Activated naive CD4-positive, alpha-beta T cell (primary cell): ENCODE data around the gene IPO4.
A peak's percentile ranks its signal among the peaks of the same experiment; 100 is the strongest.
"Not testable (repeated sequence)": the region's sequence is repeated elsewhere in the genome, so short reads cannot be mapped to it uniquely, and the experiment has no call there.

ENCODE experiments used
- DNase-seq, 4 experiments: peaks; one replicate each; lab custom pipeline; 2025; lab: John Stamatoyannopoulos, UW

The IPO4 gene

DNA sequence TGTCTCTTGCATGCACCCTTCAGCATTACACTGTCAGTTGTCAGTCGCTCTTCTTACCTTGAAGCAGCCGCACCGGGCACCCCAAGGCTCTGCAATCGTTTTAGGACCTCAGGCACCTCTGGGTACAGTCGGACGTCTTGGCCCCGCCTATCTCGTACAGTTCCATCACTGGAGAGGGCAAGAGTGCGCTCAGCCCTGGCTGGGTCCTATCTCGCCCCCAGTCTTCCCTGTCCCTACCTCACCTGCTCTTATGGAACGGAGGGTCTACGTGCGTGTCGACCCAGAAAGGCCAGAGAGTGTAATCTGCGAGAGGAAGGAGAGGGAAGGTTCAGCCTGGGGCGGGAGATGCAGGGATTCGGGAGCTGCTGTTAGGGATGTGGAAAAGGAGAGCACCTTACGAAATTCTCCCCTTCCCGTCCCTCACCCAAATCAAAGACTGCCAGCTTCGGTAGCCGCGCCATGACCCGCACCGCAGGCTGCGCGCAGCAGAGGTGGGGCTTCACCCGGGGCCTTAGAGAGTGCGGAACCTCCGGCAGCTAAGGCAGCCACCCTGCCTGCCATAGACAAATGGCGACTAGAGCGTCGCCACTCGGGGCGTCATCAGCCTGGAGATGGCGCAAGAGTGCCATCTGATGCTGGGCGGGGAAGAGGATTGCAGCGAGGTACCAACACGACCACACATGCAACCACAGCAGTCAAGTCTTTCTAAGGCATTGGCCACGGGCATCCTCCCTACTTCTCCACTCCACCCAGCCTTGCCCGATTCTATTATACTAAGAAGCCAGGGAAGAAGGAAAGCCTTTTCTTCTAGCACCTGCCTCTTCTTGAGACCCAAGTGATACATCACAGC lies 27.1 kb upstream of the IPO4 start, which contains the start of gene MDP1:
Gene MDP1 (minus strand): TSS at position 572 of the 850 bp plus-strand sequence. CDS start 111 bp downstream, at position 461.
- DNase-seq, result peak; percentile 52 to 82 (median 66)

DNA sequence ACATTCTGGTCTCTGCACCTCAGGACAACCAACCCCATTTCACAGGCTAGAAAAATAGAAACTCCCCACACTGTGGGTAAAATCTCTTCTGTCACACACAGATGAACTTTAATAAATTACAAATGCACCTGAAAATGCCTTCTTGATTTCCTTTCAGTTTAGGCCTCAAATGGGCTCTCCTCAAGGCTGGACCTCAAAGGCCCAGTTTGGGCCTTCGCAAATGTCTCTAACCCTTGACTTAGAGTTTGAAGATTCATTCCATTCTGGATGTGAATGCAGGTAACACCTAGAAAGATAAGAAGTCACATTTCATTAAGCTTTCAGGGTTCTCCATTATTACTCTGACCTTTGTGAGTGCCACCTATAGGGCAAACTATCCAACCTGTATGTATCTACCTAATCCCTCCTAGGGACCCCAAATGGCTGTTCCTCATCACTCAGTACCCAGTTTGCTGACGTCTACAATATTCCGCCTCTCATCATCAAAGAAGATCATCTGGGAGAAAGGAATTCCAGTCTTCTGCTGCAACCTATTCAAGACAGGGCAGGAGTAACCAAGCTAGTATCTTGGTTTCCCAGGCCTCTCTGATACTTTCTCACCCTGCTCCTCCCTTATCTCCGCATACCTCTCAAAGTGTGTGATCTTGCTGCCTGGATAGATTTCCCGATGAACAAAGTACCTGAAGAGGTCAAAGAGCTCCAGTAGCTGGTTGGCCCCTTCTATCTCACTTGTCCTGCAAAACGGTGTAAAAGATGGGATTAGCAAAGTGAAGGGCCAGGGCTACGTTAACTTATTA lies 25.4 kb upstream of the IPO4 start:
- no peak for DNase-seq

DNA sequence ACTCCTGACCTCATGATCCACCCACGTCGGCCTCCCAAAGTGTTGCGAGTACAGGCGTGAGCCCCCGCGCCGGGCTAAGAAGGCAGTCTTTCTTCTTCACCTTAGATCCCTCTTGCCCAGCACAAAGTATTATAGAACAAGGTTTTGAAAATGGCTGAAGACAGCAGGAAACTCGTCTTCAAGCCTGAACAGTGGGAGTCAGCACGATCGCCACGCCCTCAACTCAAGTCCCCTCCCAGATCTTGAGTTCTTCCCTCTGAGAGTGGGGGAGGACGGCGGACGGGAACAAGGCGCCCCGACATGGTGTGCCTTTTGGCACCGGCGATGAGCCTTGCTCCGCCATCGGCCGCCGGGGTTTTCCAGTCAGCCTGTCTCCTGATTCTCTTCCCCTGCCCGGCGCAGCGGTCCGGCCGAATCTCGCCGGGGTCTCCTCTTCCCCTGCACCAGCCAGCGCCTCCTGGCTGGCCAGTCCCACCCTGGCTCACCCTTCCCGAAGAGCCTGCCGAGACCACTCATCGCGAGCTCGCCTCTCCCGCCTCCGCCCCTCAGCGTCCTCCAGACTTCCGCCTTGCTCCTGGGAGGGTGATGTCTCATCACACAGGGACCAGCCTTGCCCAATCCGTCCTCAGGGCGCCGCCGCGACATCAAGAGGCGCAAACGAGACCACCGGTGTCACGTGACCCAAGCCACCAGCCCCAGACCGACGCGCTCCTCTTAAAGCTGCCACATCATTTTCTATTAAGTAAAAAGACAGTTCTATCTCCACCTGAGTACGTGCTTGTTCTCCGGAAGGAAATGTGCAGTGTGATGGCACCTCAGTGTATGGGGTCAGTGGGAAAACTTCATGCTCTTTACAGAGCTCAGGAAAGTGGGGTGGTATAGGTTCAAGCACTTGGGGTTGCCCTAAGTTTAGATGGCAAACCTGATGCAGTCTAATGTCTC lies 24.6 kb upstream of the IPO4 start, which contains the start of gene CHMP4A:
Gene CHMP4A (minus strand): TSS at position 565 of the 942 bp plus-strand sequence. CDS start 49 bp downstream, at position 516.
- peak; percentile 83 to 92 (median 90) for DNase-seq

- DNase-seq, result no peak
These were observed 22.7 kb upstream of the IPO4 start for GRCh38 chr14:24211311-24211710.

DNA sequence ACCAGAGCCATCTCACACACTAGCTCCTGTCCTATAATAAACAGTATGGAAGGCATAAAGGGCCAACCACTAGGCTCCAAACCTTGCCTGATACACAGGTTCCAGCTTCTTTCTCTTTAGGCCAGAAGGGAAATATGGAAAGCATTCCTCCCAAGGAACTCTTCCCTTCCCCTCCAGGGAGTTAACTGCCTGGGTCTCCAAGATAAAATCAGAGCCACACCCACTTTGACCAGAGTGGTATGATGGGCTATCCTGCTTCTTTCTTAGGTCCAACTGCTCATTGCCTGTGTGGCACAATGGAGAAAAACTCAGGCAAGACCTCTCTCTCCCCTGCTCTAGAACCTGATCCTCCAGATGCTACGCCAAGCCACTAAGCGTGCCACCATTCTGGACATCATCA lies 19.0 kb upstream of the IPO4 start:
- no peak for DNase-seq

DNA sequence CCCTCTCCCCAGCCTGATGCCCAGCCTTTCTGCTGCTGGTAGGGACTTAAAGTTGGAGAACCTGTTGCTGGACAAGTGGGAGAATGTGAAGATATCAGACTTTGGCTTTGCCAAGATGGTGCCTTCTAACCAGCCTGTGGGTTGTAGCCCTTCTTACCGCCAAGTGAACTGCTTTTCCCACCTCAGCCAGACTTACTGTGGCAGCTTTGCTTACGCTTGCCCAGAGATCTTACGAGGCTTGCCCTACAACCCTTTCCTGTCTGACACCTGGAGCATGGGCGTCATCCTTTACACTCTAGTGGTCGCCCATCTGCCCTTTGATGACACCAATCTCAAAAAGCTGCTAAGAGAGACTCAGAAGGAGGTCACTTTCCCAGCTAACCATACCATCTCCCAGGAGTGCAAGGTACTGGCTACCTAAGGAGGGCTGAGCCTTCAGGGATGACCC lies 18.5 kb upstream of the IPO4 start:
- no peak for DNase-seq

DNA sequence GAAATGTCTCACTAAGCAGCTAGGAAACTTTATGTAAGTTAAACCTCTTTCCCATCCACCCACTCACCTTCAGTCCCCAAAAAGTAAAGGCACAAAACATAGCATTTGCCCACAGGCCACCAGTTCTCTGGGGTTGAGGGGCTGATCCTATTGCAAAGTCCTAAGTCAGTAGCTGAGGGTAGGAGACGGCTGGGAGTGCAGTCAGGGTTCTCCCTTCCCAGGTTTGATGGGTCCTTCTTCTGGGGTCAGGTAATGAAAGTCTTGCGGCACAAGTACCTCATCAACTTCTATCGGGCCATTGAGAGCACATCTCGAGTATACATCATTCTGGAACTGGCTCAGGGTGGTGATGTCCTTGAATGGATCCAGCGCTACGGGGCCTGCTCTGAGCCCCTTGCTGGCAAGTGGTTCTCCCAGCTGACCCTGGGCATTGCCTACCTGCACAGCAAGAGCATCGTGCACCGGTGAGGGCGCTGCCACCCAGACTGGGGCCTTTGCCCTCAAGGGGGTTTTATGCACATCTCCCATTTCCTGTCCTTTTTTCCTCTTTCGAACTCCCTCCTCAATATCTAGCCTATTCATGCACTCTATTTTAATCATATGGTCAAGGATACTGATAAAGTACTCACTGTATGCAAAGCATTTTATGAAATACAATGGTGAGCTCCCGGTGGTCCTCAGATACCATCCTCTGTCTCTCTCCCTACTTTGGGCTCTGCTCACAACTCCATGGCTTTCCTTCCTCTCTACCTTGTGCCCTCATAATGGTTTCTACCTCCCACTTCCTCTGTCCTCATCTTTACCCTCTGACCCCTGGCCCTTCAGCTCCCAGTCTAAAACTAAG lies 17.9 kb upstream of the IPO4 start:
- no peak for DNase-seq

- DNase-seq, result no peak
These were observed 15.8 kb upstream of the IPO4 start for GRCh38 chr14:24204163-24205146.

DNA sequence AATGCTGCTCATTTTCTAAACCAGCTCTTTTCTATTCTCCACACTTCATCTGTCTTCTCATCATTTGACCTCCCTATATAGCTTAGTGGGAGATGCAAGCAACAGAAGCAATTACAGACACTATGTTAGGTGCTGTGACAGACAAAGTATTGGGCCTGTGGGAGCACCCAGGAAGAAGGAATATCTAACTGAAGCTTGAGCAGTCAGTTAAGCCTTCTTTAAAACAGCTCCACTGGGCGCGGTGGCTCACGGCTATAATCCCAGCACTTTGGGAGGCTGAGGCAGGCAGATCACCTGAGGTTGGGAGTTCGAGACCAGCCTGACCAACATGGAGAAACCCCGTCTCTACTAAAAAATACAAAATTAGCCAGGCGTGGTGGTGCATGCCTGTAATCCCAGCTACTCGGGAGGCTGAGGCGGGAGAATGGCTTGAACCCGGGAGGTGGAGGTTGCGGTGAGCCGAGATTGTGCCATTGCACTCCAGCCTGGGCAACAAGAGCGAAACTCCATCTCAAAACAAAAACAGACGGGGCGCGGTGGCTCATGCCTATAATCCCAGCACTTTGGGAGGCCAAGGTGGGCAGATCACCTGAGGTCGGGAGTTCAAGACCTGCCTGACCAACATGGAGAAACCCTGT lies 14.8 kb upstream of the IPO4 start:
- not testable (repeated sequence) for DNase-seq

- DNase-seq, result not testable (repeated sequence)
These were observed 13.9 kb upstream of the IPO4 start for GRCh38 chr14:24202538-24202937.

DNA sequence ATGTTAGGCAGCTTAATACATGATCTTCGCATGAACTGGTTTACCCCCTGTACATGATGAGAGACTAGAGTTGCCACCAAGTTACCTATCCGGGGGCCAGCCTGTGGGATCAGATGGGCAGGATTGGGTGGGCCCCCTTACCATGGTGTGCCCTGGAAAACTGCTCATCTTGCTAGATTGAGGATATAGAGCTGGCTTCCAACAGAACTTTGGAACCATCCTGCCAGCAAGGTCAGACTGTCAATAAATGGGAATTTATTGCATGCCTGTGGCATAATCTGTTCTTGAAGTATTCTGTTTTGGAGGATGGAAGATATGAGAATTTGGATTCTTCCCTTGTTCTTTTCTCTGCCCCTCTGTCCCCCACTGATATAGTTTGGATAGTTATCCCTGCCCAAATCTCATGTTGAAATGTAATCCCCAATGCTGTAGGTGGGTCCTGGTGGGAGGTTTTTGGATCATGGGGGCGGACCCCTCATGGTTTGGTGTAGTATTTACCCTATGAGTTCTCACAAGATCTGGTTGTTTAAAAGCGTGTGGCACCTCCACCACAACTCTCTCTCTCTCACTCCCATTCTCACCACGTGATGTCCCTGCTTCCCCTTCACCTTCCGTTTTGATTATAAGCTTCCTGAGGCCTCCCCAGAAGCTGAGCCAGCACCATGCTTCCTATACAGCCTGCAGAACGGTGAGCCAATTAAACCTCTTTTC lies 10.4 kb upstream of the IPO4 start:
- no peak for DNase-seq

DNA sequence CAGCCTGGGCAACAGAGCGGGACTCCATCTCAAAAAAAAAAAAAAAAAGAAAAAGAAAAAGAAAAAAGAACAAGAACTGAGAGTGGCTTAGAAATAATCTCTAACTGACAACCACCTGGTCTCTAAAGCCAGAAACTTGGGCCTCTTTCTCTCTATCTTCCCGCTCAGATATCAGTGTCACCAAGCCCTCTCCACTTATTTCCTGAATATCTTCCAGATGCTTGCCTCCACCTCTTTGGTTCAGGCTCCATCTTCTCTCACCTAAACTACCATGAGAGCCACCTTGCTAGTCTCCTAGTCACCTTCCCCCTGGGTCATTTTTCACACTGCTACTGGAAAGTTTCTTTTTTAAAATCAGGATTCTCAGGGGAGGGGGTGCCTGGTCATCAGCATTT lies 8.4 kb upstream of the IPO4 start:
- no peak for DNase-seq

DNA sequence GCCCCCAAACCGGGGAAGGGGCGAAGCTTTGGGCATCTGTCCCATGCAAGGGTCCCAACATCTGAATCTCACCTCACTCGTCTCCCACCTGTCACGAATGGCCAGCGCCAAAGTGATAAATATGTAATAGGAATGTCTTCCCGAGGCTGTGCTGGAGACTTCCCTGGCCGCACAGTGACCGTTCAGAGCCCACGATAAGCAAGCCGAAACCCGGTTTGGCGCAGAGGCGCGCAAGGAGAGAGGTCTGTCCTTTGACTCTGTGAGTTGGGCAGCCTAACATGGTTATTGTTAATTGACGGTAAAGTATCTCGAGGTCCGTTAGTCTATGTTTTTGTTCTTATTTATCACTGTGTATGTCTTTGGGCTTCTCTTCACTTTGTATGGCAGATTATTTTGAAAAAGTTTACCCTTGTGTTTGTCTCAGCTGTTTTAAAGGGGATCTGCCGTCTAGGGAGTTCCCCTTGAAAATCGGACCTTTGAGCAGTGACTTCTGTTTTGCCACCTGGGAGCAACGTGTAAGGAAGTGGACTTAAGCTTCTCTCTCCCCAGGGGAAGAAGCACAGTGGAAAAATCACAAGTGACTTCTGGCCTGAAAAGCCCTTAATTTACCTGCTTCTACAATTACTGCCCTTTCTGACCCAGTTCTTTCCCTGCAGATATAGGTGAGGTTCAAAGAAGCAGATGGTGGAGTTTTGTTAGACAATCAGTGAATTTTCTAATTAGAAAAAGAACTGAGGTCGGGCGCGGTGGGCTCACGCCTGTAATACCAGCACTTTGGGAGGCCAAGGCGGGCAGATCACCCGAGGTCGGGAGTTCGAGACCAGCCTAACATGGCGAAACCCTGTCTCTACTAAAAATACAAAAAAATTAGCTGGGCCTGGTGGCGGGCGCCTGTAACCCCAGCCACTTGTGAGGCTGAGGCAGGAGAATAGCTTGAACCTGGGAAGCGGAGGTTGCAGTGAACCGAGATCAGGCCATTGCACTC lies 7.7 kb upstream of the IPO4 start:
- DNase-seq, result no peak

GRCh38 chr14:24195186-24196070 lies 6.8 kb upstream of the IPO4 start, which contains the start of gene TM9SF1:
Gene TM9SF1 (minus strand): TSS chr14:24195441. CDS start chr14:24195019, 422 bp downstream.
- DNase-seq, result peak; percentile 73 to 84 (median 80)

DNA sequence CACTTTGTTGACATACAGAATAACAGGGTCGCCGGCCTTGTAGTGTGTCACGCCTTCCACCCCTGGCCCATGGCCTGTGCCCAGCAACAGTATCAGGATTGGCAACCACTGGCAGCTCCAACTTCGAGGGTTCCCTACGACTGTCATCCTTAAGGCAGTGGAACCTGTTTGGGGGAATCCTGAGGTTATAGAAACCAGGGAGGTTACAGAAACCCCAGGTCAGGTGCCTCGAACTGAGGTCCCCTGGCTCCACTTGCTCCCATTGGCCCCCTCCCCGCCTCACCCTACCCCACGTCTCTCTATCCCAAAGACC lies 6.2 kb upstream of the IPO4 start:
- no peak for DNase-seq
